Mesothelial cell of epicardium (in vitro differentiated cells): ENCODE results near the gene DLGAP3. TPM values are rescaled to one million over a fixed set of nuclear protein-coding genes. Genes with fewer than 3 reads are reported as not detected.

ENCODE experiments used
- DNase-seq, 2 experiments: peaks; one replicate each; pipeline ENCODE4 v3.0.0; 2021; ENCODE audit warnings: low spot score in 2 of 2; ENCODE audit not compliant: unreplicated experiment in 2 of 2
- H3K27ac Mint-ChIP-seq: 2 replicates; pipeline ENCODE4 v1.8.0; 2021; ENCODE audit warnings: mixed read lengths
- H3K27me3 Mint-ChIP-seq: 2 replicates; pipeline ENCODE4 v1.8.0; 2021; ENCODE audit warnings: low read depth, mixed read lengths
- H3K36me3 Mint-ChIP-seq: 2 replicates; pipeline ENCODE4 v1.8.0; 2021; ENCODE audit warnings: mixed read lengths
- H3K4me1 Mint-ChIP-seq: 2 replicates; pipeline ENCODE4 v1.8.0; 2021; ENCODE audit warnings: mixed read lengths
- H3K4me3 Mint-ChIP-seq: 2 replicates; pipeline ENCODE4 v1.8.0; 2021; ENCODE audit warnings: mild to moderate bottlenecking, moderate library complexity, mixed read lengths
- H3K9me3 Mint-ChIP-seq: 2 replicates; pipeline ENCODE4 v1.8.0; 2021; ENCODE audit warnings: mixed read lengths
- total RNA-seq: library from RNA; stranded (reverse); gene quantifications from 3 replicates; pipeline ENCODE4 v1.2.1, GENCODE V29; 2021
- TF ChIP-seq, protein P1 (sequence below): fragments of 200-600 bp; sonication (generic); IDR thresholded peaks from one replicate; pipeline ENCODE4 v1.5.0; 2021; ENCODE audit warnings: antibody characterized with exemption; ENCODE audit not compliant: unreplicated experiment

Gene DLGAP3
- total RNA-seq, 1 donor from 2014 or later, result 0.27 TPM

DNA sequence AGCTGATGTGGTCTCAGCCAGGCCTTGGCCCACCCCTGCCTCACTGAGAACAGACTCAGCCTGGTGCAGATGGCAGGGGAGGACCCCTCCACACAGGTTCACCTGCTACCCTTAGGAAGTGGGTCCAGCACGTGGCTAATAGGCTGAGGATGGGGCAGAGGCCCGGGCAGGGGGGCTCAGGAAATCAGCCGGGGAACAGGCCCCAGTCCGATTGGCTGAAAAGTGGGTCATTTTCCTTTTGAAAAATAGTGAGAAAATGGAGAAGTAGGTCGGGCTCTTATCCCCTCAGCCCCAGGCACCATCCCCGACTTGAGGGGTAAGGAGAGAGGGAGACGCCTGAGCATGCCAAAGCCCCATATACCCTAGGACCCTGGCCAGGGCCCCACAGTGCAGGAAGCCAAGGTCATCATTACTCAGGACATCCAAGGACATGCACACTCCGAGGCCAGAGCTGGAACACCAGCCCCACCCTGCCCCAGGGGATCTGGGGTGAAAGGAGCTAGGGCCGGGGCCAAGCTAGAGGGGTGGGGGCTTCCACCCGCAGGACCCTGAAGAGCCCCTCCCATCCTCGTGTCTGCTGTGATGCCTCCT, 11.0 kb downstream of the DLGAP3 start:
- H3K27ac Mint-ChIP-seq, result no peak overlapping the region
- TF ChIP-seq, protein P1, sequence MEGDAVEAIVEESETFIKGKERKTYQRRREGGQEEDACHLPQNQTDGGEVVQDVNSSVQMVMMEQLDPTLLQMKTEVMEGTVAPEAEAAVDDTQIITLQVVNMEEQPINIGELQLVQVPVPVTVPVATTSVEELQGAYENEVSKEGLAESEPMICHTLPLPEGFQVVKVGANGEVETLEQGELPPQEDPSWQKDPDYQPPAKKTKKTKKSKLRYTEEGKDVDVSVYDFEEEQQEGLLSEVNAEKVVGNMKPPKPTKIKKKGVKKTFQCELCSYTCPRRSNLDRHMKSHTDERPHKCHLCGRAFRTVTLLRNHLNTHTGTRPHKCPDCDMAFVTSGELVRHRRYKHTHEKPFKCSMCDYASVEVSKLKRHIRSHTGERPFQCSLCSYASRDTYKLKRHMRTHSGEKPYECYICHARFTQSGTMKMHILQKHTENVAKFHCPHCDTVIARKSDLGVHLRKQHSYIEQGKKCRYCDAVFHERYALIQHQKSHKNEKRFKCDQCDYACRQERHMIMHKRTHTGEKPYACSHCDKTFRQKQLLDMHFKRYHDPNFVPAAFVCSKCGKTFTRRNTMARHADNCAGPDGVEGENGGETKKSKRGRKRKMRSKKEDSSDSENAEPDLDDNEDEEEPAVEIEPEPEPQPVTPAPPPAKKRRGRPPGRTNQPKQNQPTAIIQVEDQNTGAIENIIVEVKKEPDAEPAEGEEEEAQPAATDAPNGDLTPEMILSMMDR, result no peak
- no peaks in the 10 kb centered on the region for H3K36me3 Mint-ChIP-seq
- H3K9me3 Mint-ChIP-seq, result no peaks in the 10 kb centered on the region
- DNase-seq, result no peak
- no peak overlapping the region for H3K4me3 Mint-ChIP-seq
- peaks cover 57% of the 10 kb centered on the region for H3K27me3 Mint-ChIP-seq
- peaks cover 1% of the 10 kb centered on the region for H3K4me1 Mint-ChIP-seq

DNA sequence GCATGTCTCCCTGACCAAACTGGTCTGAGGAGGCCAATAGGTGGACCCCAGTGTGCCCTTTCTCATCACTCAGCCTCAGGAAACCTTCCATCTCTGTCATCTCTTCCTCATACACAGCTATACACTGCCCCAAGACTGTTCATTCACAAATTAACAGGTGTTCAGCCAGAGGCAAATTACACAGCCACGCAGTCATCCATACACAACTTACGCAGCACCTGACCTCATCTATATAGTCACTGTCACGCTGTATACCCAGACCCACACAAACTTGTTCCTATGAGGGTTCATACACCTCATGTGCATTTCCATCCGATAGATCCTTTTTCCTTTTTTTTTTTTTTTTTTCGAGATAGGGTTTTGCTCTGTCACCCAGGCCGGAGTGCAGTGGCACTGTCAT, 12.4 kb downstream of the DLGAP3 start:
- Mint-ChIP-seq H3K9me3 (no peaks in the 10 kb centered on the region), H3K27ac (no peak overlapping the region), H3K27me3 (peaks cover 57% of the 10 kb centered on the region)

DNA sequence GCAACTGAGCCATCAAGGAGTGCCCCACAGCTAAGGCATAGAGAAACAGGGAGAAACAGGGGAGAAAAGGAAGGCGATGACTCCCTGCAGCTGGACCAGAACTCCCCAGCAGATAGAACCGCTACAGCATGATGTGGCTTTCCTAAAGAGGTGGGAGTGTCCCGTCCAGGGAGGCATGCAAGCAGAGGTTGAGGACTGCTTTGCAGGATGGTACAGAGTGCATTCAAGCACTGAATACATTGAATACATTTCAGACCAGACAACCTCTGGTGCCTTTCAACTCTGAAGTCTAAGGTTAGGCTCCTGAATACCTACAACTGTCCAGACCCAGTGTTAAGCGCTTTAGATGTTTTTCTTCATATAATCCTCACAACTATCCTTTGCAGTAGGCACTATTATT, 13.3 kb downstream of the DLGAP3 start:
- TF ChIP-seq, protein P1, result no peak
- Mint-ChIP-seq H3K4me3 (no peak overlapping the region), H3K9me3 (no peaks in the 10 kb centered on the region), H3K27ac (no peak overlapping the region), H3K36me3 (no peaks in the 10 kb centered on the region), H3K27me3 (peaks cover 55% of the 10 kb centered on the region), H3K4me1 (peaks cover 1% of the 10 kb centered on the region)
- no peak for DNase-seq

More for the DNA sequence above, 12.4 kb downstream of the DLGAP3 start:
- TF ChIP-seq, protein P1, result no peak
- no peaks in the 10 kb centered on the region for H3K36me3 Mint-ChIP-seq
- no peak for DNase-seq
- peaks cover 1% of the 10 kb centered on the region for H3K4me1 Mint-ChIP-seq
- H3K4me3 Mint-ChIP-seq, result no peak overlapping the region

DNA sequence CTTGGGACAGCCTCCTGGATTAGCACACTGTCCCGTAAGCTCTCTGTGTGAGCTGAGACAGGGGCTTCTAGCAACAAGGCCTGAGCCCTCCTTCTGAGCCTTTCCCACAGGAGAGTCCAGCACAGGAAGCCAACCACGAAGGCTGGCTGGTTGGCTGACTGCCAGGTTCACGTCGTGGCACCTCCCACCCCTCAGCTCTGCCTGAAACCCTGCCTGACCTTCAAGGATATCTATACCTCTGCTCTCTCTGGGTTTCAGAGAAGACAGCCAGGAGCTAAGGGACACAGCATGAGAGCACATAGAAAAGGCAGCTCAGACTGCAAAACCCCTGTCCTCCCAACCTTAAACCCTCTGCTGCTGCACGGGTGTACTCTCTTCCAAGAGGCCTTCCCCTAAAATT, 13.9 kb downstream of the DLGAP3 start:
- H3K4me3 Mint-ChIP-seq, result no peak overlapping the region
- no peak overlapping the region for H3K27ac Mint-ChIP-seq
- H3K4me1 Mint-ChIP-seq, result peaks cover 1% of the 10 kb centered on the region
- TF ChIP-seq, protein P1, result no peak
- no peaks in the 10 kb centered on the region for H3K36me3 Mint-ChIP-seq
- no peak for DNase-seq
- H3K27me3 Mint-ChIP-seq, result peaks cover 55% of the 10 kb centered on the region
- no peaks in the 10 kb centered on the region for H3K9me3 Mint-ChIP-seq

DNA sequence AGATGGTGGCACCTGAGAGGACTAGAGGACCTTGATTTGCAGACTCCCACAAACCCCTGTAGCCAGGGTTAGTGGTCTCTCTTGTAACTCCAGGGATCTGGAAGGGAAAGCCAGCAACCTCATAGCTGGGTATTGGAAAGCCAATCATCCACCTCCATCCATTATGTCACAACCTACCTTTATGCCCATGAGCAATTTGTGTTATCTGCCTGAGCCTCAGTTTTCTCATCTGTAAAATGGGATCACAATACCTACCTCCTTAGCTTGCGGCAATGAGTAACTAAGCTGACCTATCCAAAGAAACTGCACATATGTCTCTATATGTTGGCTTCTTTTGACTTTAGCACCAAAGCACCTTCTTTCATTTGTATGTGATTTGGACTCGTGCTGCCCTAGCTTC, 14.5 kb downstream of the DLGAP3 start:
- TF ChIP-seq, protein P1, result no peak
- Mint-ChIP-seq H3K4me3 (no peak overlapping the region), H3K27me3 (peaks cover 54% of the 10 kb centered on the region), H3K4me1 (peaks cover 1% of the 10 kb centered on the region), H3K36me3 (no peaks in the 10 kb centered on the region), H3K27ac (no peak overlapping the region), H3K9me3 (no peaks in the 10 kb centered on the region)
- DNase-seq, result no peak

DNA sequence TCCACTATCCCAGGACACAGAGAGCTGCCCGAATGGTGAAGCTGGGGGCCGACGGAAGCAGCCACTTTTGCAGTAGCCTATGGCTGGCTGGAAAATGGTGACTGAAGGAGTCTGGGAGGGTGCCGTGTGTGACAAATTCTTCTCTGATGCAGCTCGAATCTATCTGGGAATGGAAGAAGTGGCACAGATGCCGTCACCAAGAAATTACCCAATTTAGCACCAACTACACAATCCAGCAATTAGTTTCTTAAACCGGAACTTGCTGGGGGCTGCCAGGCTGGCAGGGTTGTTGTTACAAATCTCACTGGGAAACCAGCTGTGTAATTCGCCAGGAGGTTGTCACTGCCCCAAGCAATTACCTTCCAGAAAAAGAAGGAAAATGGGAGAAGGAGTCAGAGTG, 18.0 kb downstream of the DLGAP3 start:
- no peak for DNase-seq
- TF ChIP-seq, protein P1, result no peak
- no peak overlapping the region for H3K27ac Mint-ChIP-seq
- peaks cover 54% of the 10 kb centered on the region for H3K27me3 Mint-ChIP-seq
- H3K36me3 Mint-ChIP-seq, result no peaks in the 10 kb centered on the region
- no peaks in the 10 kb centered on the region for H3K9me3 Mint-ChIP-seq
- H3K4me1 Mint-ChIP-seq, result no peaks in the 10 kb centered on the region
- no peak overlapping the region for H3K4me3 Mint-ChIP-seq
